GM19025 (cell line): ENCODE results near the gene FHL1.

Experiments
- ATAC-seq: cut with Tn5 transposase; IDR thresholded peaks from one replicate; pipeline ENCODE4 v1.9.1; 2021; ENCODE audit warnings: mild to moderate bottlenecking, low read depth, moderate library complexity; ENCODE audit not compliant: unreplicated experiment

The FHL1 gene

DNA sequence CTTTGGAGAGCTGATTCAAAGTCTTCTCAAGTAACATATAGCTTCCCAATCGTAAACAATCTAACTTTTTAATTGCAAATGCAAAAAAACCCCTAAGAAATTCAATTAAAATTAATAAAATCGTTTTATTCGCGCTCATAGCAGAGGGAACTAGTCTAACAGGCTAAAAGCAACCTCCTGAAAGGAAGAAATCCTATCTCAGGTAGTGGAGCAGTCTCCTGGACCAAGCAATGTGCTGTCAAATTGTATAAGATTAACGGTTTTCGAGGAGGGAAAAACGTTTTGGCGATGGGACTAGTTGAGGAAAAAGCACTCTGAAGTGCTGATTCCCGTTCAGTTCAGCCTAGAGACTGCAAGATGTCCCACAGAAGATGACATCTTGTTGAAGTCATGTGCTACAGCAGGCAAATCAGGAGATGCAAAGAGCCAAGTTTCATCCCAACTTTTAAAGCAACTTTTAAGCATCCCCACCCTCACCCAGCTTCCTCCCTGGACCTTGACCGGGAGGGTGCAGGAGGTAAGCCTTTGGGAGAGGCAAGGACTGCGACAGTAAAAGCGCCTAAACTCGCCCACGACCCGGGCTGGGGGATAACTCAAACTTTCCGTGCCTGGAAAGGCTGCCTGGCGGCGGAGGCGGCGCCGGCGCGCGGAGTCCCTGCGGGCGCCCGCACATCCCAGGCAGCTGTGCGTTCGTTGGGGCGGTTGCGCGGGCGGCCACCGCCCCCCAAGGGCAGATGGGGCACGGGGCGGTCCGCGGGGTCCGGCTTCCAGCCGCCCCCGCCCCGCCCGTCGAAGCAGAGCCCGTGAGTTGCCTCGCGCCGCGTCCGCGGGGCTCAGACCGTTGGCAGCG is 103.1 kb downstream of the FHL1 start:
- ATAC-seq: peak; percentile 33

DNA sequence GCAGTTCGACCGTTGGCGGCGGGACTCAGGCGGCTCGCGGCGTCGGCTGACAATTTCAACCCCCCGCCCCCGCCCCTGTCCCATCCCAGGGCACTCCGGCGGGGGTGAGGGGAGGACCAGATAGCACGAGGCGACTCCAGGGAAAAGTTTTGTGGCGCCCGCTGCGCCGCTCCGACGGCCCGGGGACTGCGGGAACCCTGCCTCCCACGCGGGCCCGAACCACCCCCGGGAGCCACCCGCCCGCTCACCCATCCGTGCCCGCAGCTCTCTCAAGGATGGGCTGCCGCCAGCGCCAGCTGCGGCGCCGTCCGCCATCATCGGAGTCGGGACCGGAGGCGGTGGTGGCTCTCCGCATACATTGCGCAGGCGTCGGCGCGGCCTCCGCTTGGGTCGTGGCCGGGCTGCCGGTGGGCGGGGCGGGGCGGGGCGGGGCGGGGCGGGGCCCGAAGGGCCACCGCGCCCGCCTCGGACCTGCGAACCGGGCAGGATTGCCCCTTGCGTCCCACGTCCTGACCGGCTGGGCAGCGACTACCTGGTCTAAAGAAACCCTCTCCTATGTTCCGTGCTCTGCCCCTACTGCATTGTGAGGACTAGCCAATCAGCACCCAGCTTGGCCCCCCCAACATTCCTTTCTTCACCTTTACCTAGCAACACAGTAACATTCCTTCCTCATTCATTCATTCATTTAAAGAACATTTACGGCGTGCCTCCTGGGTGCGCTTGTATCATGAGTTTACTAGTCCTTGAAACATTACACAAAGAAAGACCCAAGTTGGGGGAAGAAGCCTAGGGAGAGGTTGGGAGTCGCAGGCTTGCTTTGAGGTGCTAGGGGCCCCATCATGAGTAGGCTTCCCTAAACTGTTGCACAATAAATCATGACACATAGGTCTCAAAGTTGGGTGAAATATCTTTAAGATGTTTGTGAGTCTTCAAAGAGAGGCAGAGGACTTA is 104.0 kb downstream of the FHL1 start, which contains the start of gene MAP7D3:
MAP7D3 (minus strand) TSS at position 360 of the 951 bp plus-strand sequence; CDS start at position 318, 42 bp downstream.
- ATAC-seq: peak; percentile 86

DNA sequence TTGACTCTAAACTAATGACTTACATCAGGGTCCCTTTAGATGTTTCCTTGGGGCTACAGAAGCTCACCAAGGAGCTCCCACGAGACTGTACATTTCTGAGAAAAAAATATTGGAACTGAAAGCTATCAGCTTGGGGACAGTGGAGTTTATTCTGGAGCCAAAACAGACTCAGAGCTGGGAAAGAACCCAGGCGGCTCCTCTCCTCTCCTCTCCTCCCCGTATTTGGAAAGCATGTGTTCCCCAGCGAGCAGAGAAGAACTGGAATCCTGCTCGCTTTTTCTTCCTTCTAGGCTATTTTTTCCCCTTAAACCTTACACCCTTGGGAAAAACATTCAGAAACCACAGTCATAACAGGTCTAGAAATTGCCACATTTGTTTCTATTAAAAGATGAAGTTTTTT is 108.2 kb downstream of the FHL1 start:
- no peak for ATAC-seq

DNA sequence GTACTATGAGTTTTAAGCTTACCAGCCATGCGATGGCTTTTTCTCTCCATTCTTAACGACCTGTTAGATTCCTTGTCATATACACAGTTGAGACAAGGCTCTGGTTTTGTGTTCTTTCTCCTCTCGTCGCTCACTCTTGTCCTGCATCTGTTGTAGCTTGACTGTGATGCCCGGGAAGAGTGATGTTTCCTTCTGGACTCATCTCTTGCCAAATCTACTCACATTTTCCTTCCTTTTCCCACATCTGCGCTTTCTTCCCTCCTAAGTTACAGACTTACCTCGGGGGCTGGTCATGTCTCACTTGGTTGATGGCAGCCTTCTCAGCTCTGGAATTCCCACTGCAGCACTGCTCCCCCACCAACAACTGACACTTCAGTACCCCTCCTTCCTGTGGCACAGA is 108.7 kb downstream of the FHL1 start:
- ATAC-seq: no peak

DNA sequence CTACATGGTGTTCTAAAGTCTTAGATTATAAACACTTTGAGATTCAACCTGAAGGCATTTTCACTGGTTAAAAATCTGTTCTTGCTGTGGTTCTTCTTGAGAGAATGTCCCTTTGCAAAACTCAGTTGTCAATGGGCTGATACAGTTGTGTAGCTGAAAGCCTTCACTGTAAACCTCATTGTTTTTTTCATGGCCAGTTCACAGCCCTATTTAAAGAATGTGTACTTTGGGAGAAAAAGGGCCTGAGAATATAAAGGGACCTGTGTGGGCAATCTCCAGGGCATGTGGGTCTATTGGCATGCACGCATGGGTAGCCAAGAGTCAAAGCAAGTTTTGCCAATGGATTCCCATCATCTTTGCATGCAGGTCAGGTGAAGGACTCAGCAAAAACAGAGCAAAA is 111.6 kb downstream of the FHL1 start:
- no peak for ATAC-seq

DNA sequence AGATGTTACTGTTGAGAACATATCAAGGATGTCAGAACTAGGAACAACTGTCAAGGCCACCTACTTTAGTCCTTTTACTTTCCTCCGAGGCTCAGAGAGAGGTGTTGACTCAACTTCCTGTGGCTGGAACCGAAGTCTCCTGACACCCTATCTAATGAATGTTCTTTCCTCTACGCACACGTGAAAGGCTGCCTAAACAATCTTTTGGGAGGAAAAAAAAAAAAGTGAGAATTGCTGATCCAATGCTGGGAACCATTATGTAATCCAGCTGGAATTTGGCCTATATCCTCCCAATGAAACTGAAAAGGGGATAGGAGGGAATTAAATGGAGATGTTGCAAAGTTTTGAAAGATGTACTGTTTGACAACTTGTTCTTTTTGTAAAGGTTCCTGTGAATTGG is 112.2 kb downstream of the FHL1 start:
- no peak for ATAC-seq

DNA sequence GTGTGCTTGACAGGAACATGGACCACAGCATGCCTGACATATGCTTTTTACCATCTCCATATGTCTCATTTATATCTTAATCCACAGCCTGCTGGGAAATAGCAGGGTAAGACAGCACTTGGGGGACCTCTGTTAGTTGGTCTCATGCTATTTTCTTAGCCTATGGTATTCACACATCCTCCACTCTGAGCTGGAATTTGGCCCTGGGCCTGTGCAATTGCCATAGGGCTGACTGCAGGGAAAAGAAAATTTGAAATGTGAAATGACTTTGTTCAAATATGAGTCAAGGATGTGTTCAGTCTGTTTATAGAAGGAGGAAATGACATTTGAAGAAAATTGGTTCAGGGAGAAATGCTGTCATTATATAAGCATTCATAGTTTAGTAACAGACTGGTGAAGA is 113.4 kb downstream of the FHL1 start:
- no peak for ATAC-seq
